Measurements from ENCODE around the gene PELO. TPM values are rescaled to one million over a fixed set of nuclear protein-coding genes. Genes with fewer than 3 reads are reported as not detected.

The PELO gene
- total RNA-seq, 2 donors from 2014 or later = 49.4 to 61.8 TPM

DNA sequence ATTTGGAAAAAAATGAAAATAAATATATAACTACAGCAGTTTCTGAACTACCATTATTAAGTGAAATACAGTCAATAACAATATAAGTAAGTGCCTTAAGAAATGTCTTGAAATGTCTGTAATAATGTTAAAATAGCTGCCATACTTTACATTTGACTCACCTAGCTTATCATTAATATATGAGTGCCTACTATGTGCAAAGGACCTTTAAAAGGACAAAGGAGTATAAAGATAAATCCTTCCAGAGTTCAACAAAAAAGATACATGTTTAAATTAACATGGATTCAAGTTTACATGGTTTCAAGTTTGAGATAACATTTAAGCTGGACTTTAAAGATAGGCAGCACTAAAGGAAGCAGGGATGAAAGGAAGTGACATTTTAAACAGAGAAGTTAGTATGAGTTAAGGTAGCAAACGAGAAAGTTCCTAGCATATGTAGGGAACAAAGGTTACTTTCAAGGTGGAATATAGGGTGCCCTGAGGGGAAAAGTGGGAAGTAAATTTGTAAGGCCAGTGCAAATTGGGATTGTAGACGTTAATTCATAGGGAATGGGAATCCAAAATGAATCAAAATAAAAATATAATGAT, 8.9 kb downstream of the PELO start:
- intact Hi-C loops (cut with DNase I) = no loop called here
- no peak for DNase-seq (ENCODE audit: low spot score)

DNA sequence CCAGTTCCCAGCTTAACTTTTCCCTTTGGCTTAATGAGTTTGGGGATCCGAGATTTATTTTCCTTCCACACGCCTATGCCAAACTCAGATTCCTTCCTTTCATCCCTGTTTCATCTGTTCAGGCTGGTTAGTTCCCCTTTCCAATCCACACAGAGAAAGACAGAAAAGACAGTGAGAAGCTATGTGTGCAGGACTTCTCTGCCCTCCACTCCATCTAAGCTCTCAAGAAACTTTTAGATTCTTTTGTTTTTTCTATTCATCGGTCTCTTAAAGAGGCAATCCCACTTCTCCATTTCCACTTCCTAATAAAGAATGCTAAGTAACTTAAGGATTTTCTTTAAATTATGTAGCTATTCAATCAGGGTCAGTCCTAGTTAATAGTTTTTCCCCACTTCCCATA, 11.2 kb downstream of the PELO start:
- intact Hi-C loops (cut with DNase I) = no loop called here
- DNase-seq (ENCODE audit: low spot score) = no peak

DNA sequence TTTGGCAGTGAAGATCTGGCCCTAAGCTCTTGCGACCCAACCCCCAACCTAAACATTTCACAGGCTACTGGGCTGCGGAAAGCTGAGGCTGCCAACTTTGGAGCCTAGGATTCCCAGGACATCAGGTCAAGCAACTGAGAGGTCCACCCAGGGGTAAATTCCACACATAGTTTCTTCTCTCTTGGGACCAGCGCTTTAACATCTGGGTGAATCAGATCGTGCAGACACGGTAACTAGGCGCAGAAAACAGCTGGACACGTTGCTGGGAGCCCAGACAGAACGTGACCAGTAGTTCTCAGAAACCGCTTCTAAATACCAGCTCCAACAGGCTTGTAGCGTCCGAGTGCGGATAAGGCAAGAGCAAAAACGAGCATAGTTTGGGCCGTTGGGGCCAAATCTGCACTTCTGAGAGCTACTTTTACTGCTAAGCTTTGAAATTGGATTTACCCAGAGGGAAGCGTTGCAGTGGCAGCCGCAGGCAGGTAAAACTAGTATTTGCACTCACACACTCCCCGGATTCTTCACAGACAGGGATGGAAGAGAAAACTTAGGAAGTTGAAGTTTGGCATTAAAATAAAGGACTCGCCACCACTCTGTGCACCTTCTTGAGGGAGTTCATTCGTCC, 11.8 kb downstream of the PELO start:
- DNase-seq (ENCODE audit: low spot score) = peak; percentile 84
- intact Hi-C loops (cut with DNase I) = no loop called here

DNA sequence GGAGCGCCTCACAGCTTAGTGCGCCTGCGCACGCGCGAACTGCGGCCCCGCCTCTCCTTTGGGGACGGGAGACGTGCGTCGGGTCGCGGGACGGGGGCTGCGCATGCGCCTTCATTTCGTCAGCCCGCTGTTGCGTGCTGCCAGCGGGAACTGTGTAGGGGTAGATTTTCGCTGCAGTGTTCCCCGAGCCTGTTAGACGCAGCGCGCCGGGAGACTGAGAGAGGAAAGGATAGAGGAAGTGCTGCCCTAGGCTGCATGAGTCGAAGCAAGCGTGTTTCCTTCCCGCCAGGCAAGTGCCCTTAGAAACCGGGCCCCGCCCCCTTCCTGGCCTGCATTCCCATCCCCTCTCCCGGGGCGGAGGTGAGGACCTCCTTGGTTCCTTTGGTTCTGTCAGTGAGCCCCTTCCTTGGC, 12.3 kb downstream of the PELO start:
- peak; percentile 99 for DNase-seq (ENCODE audit: low spot score)
- intact Hi-C loops (cut with DNase I) = loop anchor here (5.0 to 10.0 kb wide), 2 partner anchors 37 to 115 kb away; no protein-coding TSS in a partner anchor

DNA sequence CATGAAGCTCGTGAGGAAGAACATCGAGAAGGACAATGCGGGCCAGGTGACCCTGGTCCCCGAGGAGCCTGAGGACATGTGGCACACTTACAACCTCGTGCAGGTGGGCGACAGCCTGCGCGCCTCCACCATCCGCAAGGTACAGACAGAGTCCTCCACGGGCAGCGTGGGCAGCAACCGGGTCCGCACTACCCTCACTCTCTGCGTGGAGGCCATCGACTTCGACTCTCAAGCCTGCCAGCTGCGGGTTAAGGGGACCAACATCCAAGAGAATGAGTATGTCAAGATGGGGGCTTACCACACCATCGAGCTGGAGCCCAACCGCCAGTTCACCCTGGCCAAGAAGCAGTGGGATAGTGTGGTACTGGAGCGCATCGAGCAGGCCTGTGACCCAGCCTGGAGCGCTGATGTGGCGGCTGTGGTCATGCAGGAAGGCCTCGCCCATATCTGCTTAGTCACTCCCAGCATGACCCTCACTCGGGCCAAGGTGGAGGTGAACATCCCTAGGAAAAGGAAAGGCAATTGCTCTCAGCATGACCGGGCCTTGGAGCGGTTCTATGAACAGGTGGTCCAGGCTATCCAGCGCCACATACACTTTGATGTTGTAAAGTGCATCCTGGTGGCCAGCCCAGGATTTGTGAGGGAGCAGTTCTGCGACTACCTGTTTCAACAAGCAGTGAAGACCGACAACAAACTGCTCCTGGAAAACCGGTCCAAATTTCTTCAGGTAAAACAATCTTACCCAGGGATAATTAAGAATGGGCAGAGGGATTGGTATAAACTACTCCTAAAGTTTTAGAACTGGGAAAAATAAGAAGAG, 12.9 kb downstream of the PELO start:
- intact Hi-C loops (cut with DNase I) = loop anchor here (5.0 to 10.0 kb wide), 2 partner anchors 37 to 114 kb away; no protein-coding TSS in a partner anchor
- peak; percentile 85 for DNase-seq (ENCODE audit: low spot score)

DNA sequence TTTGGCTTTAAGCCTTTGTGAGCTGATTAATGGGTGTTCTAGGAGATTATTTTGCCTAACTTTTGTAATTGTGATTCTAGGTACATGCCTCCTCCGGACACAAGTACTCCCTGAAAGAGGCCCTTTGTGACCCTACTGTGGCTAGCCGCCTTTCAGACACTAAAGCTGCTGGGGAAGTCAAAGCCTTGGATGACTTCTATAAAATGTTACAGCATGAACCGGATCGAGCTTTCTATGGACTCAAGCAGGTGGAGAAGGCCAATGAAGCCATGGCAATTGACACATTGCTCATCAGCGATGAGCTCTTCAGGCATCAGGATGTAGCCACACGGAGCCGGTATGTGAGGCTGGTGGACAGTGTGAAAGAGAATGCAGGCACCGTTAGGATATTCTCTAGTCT, 13.6 kb downstream of the PELO start:
- DNase-seq (ENCODE audit: low spot score) = no peak
- intact Hi-C loops (cut with DNase I) = loop anchor here (5.0 to 10.0 kb wide), 2 partner anchors 36 to 113 kb away; no protein-coding TSS in a partner anchor

DNA sequence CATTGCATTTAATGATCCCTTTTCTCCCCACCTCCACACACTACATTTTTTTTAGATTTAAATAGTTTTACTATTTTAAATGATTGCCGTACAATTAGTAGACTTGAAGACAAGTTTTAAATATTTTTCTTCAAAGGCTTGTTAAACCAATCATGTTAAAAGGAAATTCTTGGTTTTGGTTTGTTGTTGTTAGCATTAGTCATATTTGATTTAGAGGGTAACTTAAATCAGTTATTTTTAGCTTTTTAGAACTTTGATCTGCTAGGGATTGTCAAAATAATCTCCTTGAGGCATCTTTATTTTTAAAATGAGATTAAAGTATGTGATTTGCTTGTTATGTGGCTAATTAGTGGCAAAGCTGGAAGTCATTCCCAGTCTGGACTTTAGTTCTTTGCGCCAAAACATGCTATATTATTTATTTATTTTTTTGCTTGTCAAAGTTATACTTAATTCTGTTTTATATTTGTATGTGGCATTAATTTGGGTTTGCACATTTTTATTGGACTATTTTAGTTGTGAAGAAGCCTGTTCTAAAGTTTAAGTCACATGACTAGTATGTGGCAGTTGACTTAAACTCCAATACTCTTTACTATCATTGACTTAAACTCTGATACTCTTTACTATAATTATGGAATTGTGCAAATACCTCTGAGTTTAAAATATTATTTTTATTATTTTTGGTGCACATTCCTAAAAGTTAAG, 14.7 kb downstream of the PELO start:
- intact Hi-C loops (cut with DNase I) = loop anchor here (5.0 to 10.0 kb wide), 2 partner anchors 35 to 112 kb away; no protein-coding TSS in a partner anchor
- DNase-seq (ENCODE audit: low spot score) = no peak

DNA sequence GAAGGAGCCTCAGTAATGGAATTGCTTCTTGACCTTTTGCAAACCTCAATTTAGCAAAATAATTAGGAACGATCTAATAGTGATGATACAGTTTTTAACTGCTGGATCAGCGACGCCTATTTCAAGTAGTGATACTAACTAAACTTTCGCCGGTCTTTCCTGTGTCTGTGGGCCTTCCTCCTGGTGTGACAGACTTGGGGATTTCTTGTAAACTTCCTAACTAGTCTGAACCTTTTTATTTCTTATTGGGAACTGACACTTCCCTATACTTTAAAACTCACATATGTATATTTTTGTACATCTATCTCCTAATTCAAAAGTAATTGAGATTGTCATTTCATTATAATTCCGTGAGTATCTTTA, 15.2 kb downstream of the PELO start:
- intact Hi-C loops (cut with DNase I) = loop anchor here (5.0 to 10.0 kb wide), 2 partner anchors 34 to 112 kb away; no protein-coding TSS in a partner anchor
- no peak for DNase-seq (ENCODE audit: low spot score)

DNA sequence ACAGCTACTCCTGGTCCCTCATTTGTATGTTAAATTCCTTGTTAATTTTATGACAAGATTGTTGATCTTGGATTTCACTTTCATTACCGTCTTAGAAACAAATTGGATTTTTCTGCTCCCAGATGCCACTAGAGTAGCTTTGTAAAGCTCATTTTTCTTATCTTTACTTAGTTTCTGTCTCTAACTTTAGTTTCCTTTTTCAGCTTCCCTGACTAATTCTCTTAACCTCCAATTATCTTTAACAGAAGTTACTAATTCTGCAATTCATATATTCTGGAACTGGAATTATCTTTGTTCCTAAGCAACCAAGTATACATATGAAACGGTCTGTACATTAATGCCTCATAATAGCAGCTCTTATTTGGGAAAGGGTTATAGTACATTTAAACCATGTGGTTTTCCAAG, 16.7 kb downstream of the PELO start:
- DNase-seq (ENCODE audit: low spot score) = no peak
- intact Hi-C loops (cut with DNase I) = loop anchor here (5.0 to 10.0 kb wide), 2 partner anchors 33 to 110 kb away; no protein-coding TSS in a partner anchor

DNA sequence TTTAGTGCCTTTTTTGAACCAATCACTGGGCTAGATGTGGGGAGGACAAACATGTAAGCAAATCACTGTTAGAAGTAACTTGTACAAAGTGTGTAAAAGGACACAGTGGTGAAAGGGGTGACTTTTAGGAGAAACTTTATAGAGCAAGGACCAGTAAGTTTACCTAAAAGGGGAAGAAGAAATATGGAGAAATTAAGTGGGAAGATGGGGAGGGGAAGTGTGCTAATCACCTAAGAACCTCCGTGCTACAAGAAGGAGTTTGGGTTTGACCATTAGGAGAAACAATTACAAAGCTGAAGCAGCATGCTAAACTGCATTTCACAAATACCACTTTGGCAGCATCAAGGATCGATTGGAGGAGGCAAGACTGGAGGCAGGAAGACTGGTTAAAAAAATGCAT, 17.3 kb downstream of the PELO start:
- no peak for DNase-seq (ENCODE audit: low spot score)
- intact Hi-C loops (cut with DNase I) = loop anchor here (5.0 to 10.0 kb wide), 2 partner anchors 32 to 110 kb away; no protein-coding TSS in a partner anchor

DNA sequence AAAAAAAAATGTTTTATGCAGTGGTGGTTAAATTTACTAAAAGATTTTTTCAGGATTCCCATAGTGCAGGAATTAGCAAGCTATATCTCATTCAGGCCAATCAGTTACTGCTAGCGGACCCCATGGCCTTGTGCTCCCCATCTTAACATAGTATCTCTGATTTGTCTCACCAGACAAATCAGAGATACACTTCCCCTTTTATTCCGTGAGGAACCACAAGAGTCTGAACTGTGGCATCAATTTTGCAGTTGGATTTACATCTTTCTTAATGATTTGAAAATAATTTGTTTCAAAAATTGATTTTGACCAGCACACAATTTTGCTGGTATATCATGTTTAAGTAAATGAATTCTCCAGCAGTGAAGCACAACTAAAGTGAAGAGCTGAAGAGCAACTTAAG, 17.9 kb downstream of the PELO start:
- intact Hi-C loops (cut with DNase I) = loop anchor here in 1 of 2 donors (10.0 kb wide), 1 partner anchor 109 kb away; no protein-coding TSS in a partner anchor
- DNase-seq (ENCODE audit: low spot score) = no peak

DNA sequence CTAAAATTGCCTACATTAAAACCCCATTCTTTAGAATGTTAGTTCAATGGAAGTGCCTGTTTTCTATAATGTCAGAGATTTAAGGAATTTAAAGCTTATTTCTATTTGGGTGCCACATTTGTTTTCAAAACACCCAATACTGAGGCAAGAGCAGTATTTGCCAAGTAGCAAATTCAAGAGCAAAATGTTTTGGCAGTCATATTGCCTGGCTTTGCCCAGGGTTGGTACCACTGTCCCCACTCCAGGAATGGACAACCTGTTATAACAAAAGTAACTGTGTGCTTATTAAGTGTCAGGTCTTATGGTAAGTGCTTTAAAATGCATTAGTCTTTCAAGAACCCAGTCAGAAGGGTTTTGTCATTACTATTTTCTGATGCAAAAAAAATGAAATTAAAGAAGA, 19.3 kb downstream of the PELO start:
- DNase-seq (ENCODE audit: low spot score) = no peak
- intact Hi-C loops (cut with DNase I) = loop anchor here in 1 of 2 donors (10.0 kb wide), 1 partner anchor 108 kb away; no protein-coding TSS in a partner anchor

DNA sequence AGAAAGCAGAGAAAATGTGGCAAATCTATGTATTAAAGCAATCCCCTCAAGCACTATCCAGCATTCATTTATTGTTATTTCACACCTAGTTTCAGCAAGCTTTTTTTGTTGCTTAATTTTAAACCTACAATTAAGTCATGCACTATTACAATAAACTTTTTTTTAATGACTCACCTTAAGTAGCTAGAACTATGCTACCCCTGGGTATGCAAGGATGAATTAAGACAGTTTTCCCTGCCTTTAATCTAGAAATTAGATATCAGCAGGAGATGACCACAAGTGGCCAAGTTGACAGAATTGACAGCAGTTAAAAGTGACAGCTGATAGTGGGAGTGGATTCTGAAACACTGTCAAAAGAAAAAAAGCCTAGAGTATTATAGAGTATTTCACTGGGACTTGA, 20.0 kb downstream of the PELO start:
- no peak for DNase-seq (ENCODE audit: low spot score)
- intact Hi-C loops (cut with DNase I) = loop anchor here in 1 of 2 donors (10.0 kb wide), 1 partner anchor 107 kb away; no protein-coding TSS in a partner anchor

DNA sequence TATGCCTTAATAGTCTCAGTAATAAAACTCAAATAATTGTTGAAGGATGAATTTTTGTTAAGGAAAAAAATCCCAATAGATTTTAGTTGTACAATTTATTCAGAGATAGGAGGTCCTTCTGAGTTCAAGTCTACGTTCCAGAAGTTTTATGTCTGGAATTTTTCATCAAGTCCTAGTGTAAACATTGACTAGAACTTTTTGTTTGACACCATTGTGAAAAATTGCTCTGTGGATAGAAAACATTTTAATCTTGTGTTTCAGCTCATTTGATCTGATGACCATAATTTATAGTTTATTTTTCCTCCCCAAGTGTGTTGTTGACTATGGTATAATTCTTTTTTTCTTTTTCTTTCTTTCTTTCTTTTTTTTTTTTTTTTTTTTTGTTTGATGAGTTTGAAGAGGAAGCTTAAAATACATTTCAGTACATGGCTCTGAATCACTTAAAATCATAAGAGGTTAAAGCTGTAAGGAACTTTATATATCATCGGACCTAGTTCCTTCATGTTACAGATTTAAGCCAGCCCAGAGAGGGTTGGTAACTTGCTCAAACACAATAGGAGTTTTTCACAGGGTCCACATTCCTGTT, 20.7 kb downstream of the PELO start:
- DNase-seq (ENCODE audit: low spot score) = no peak
- intact Hi-C loops (cut with DNase I) = loop anchor here in 1 of 2 donors (10.0 kb wide), 1 partner anchor 106 kb away; no protein-coding TSS in a partner anchor

DNA sequence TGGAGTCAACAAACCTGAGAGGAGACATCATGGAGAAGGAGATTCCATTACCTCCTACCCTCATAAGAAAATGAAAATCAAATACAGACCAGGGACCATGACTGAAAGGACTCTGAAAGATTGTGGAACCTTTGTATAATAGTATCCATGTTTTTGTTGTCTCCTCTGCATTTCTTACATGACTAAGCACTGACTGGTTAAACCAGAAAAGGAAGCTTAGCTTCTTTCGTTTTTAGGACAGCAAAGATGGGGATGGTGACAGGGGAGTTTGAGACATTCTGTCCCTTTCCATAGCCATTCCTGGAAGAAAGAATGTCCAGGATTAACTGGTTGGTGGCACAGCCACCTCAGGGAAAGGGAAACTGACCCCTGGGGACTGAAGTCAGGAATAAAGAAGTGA, 22.2 kb downstream of the PELO start:
- intact Hi-C loops (cut with DNase I) = loop anchor here in 1 of 2 donors (10.0 kb wide), 1 partner anchor 105 kb away; no protein-coding TSS in a partner anchor
- DNase-seq (ENCODE audit: low spot score) = no peak

DNA sequence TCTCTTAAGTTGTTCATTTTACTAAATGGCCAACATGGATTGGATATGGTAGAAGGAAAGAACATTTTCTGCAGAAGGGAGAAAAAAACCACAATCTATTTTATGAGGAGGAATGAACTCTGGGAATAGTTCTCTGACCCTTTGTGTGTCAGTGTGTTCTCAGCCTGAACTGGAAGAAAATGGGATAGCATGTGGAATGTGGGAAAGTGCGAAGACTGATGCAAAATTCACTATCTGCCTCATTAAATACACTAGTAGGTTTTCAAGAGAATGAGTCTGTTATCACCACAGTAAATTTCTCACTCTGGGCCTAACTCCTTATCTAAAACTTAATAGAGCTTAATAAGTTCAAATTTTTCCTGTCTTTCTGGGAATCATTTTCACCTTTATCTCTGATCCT, 22.7 kb downstream of the PELO start:
- DNase-seq (ENCODE audit: low spot score) = no peak
- intact Hi-C loops (cut with DNase I) = no loop called here

DNA sequence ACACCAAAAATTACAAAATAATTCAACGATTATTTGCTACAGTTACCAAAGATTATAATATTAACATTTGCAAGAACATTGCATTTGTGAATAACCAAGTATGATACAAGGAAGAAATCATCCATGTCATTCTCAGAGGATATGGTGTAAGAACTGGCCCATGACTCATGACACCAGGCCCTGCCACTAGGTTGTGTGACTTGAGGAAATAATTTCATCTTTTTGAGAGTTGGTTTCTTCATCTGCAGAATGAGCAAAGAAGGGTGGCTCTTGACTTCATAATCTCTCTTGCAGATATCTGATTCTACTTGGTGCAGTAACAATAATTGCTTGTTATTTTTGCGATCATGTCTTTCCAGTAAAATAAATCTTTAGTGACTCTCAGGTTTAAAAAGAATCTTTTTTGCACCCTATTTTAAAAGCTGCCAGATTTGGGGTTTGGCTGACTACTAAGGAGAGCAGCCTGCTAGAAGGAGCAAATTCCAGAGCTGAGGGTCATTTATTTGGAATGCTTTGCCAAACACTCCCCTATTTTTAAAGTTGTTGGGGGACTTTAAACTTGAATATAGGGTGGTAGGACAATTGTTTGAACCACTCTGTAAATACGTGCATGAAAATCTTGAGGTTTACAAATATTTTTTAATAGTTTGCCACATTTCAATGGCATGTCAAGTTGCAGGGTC, 23.5 kb downstream of the PELO start:
- peak; percentile 78 for DNase-seq (ENCODE audit: low spot score)
- intact Hi-C loops (cut with DNase I) = no loop called here

Data from posterior vena cava (tissue), 2 donors.